ENCODE data around the gene PMM2.

Gene PMM2

DNA sequence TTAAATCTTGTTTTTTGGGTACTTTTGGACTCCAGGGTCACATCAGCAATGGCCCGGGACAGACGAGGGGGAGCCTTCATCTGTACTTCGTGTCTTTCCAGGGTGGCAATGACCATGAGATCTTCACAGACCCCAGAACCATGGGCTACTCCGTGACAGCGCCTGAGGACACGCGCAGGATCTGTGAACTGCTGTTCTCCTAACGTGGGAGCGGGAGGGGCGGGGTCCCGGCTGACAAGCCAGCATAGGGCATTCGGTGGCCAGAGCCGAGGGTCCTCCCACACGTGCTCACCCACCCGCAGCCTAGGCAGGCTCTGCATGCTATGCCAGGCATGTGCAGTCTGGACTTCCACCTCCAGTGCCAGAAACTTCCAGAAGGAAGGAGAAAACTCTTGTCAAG, 50.0 kb downstream of the PMM2 start:
- no peak for DNase-seq
- peak overlapping the region; percentile 36 for H3K27ac ChIP-seq (ENCODE audit: low read length)
- H3K79me2 ChIP-seq (ENCODE audit: insufficient read depth, low read length) = peaks cover 68% of the 10 kb centered on the region
- H3K9ac ChIP-seq (ENCODE audit: low read depth, low read length) = no peak overlapping the region
- no peak for TF ChIP-seq EZH2 (IDR thresholded peaks at IDR 0.05; ENCODE audit: borderline replicate concordance, low read depth, low read length, severe bottlenecking)
- TF ChIP-seq CTCF (IDR thresholded peaks at IDR 0.05; ENCODE audit: borderline replicate concordance, extremely low read depth, low read length, poor library complexity, severe bottlenecking) = no peak
- H3K27me3 ChIP-seq (ENCODE audit: insufficient read depth, low read length, poor library complexity) = no peaks in the 10 kb centered on the region
- no peak for ATAC-seq (ENCODE audit: insufficient read depth, low read depth)
- H2AFZ ChIP-seq (ENCODE audit: low read depth, low read length) = no peak overlapping the region
- H3K4me1 ChIP-seq (ENCODE audit: insufficient read depth, low read length) = peaks cover 6% of the 10 kb centered on the region; the same call in 1 of the 2 replicates
- H3K9me3 ChIP-seq (ENCODE audit: insufficient read depth, low read length, severe bottlenecking) = no peaks in the 10 kb centered on the region
- H3K36me3 ChIP-seq (ENCODE audit: insufficient read depth, low read length) = peaks cover 72% of the 10 kb centered on the region
- no peak overlapping the region for H3K4me2 ChIP-seq (ENCODE audit: insufficient read depth, low read length)
- H4K20me1 ChIP-seq (ENCODE audit: insufficient read depth, low read length) = peaks cover 66% of the 10 kb centered on the region
- no peak overlapping the region for H3K4me3 ChIP-seq (ENCODE audit: low read depth in 1 of 2, low read length in 2 of 2)

DNA sequence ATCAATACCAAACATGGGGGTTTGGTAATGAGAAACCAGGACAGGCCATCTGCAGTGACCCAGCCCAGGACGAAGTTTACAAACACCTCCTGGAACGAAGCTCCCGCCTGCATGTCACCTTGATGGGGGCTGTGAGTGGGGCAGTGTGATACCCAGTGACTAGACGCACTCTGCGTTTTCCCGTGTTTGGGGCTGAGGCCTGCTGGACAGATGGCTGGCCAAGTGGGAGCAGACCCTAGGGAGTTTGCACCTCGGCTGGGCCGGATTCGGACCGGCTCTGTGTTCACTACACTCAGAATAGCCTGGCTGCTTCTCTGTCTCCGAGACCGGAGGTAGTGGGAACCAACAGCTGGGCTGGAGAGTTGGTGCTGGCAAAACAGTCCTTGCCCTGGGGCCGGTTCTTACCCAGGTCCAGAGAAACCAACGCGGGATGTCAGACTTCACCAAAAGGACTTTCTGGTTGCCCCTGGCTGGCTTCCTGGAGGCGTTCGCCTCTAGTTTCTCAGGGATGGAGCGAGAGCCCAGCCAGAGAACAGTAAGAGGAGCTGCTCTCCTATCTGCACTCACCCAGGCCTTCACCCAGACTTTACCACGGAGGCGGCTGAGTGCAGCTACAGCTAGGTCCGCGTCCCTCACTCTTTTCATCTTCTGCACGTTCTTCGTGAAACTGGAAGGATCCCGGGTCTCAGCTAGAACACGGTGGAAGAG, 50.7 kb downstream of the PMM2 start:
- Histone ChIP-seq H3K27ac (ENCODE audit: low read length) (no peak overlapping the region), H3K9me3 (ENCODE audit: insufficient read depth, low read length, severe bottlenecking) (no peaks in the 10 kb centered on the region), H2AFZ (ENCODE audit: low read depth, low read length) (no peak overlapping the region), H4K20me1 (ENCODE audit: insufficient read depth, low read length) (peaks cover 73% of the 10 kb centered on the region), H3K27me3 (ENCODE audit: insufficient read depth, low read length, poor library complexity) (no peaks in the 10 kb centered on the region), H3K9ac (ENCODE audit: low read depth, low read length) (no peak overlapping the region), H3K4me3 (ENCODE audit: low read depth in 1 of 2, low read length in 2 of 2) (no peak overlapping the region), H3K4me1 (ENCODE audit: insufficient read depth, low read length) (peaks cover 6% of the 10 kb centered on the region; the same call in 1 of the 2 replicates), H3K79me2 (ENCODE audit: insufficient read depth, low read length) (peaks cover 75% of the 10 kb centered on the region), H3K4me2 (ENCODE audit: insufficient read depth, low read length) (no peak overlapping the region), H3K36me3 (ENCODE audit: insufficient read depth, low read length) (peaks cover 80% of the 10 kb centered on the region)
- no peak for TF ChIP-seq EZH2 (IDR thresholded peaks at IDR 0.05; ENCODE audit: borderline replicate concordance, low read depth, low read length, severe bottlenecking)
- TF ChIP-seq CTCF (IDR thresholded peaks at IDR 0.05; ENCODE audit: borderline replicate concordance, extremely low read depth, low read length, poor library complexity, severe bottlenecking) = no peak
- ATAC-seq (ENCODE audit: insufficient read depth, low read depth) (0 out of 3 replicates have a peak, but pooled peaks have one; percentile 11), DNase-seq (no peak)

- no peak overlapping the region for H3K9ac ChIP-seq (ENCODE audit: low read depth, low read length)
- ATAC-seq (ENCODE audit: insufficient read depth, low read depth) = 0 out of 3 replicates have a peak, but pooled peaks have one; percentile 15
Observed at GRCh38 chr16:8848939-8849391, 51.3 kb downstream of the PMM2 start.

More at GRCh38 chr16:8848939-8849391, 51.3 kb downstream of the PMM2 start:
- H3K4me2 ChIP-seq (ENCODE audit: insufficient read depth, low read length) = no peak overlapping the region
- no peak overlapping the region for H2AFZ ChIP-seq (ENCODE audit: low read depth, low read length)
- H3K4me3 ChIP-seq (ENCODE audit: low read depth in 1 of 2, low read length in 2 of 2) = no peak overlapping the region
- peaks cover 78% of the 10 kb centered on the region for H3K79me2 ChIP-seq (ENCODE audit: insufficient read depth, low read length)
- no peak for DNase-seq
- H3K36me3 ChIP-seq (ENCODE audit: insufficient read depth, low read length) = peaks cover 86% of the 10 kb centered on the region
- H4K20me1 ChIP-seq (ENCODE audit: insufficient read depth, low read length) = peaks cover 74% of the 10 kb centered on the region
- TF ChIP-seq EZH2 (IDR thresholded peaks at IDR 0.05; ENCODE audit: borderline replicate concordance, low read depth, low read length, severe bottlenecking) = no peak
- TF ChIP-seq CTCF (IDR thresholded peaks at IDR 0.05; ENCODE audit: borderline replicate concordance, extremely low read depth, low read length, poor library complexity, severe bottlenecking) = no peak
- no peaks in the 10 kb centered on the region for H3K27me3 ChIP-seq (ENCODE audit: insufficient read depth, low read length, poor library complexity)
- peak overlapping the region; percentile 28; the same call in 1 of the 2 replicates for H3K27ac ChIP-seq (ENCODE audit: low read length)
- H3K9me3 ChIP-seq (ENCODE audit: insufficient read depth, low read length, severe bottlenecking) = no peaks in the 10 kb centered on the region
- H3K4me1 ChIP-seq (ENCODE audit: insufficient read depth, low read length) = peaks cover 6% of the 10 kb centered on the region; the same call in 1 of the 2 replicates
